HG02763 (cell line): ENCODE measurements around the gene CACNB4.
"Not testable (repeated sequence)": the region's sequence is repeated elsewhere in the genome, so short reads cannot be mapped to it uniquely, and the experiment has no call there.

Source experiments
- ATAC-seq: cut with Tn5 transposase; IDR thresholded peaks from one replicate; pipeline ENCODE4 v1.9.1; 2021; ENCODE audit warnings: mild to moderate bottlenecking, moderate library complexity; ENCODE audit not compliant: unreplicated experiment

Gene CACNB4

DNA sequence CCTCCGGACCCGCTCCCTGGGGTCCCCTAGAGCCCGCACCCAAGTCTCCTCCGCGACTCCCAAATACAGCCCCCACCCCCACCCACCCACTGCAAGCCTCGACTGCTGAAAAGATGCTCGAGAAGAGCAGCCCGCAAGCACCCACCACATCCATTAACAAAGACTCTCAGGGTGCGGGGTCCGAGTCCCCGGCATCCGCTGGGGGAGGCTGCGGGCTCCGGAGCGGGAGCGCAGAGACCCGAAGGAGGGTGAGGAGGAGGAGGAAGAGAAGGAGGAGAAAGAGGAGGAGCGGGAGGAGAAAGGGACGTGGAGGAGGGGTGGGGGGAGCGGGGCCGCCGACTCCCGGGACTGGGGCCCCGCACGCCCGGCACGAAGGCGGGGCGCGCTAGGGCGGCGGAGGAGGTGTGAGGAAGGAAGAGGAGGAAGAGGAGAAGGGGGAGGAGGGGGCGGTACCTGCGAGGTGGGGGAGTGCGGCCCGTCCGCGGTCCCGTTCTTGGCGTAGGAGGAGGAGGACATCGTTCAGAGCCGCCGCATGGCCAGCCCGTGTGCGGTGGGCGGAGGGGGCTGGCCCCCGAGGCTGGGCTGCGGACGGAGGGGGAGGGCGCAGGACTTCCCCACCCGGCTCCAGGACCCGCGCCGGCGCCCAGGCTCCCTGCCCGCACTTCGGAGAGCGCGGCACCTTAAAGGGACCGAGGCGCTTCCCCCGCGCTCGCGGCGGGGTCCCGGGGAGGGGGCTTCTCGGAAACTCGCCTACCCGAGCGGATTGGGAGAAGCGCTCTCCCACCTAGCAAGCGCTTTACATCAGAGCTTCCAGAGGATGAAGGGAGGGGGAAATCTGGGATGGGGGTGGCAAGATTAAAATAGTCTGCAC lies at the start of gene CACNB4:
CACNB4 (minus strand) TSS at position 549 of the 871 bp plus-strand sequence.
- no peak for ATAC-seq

DNA sequence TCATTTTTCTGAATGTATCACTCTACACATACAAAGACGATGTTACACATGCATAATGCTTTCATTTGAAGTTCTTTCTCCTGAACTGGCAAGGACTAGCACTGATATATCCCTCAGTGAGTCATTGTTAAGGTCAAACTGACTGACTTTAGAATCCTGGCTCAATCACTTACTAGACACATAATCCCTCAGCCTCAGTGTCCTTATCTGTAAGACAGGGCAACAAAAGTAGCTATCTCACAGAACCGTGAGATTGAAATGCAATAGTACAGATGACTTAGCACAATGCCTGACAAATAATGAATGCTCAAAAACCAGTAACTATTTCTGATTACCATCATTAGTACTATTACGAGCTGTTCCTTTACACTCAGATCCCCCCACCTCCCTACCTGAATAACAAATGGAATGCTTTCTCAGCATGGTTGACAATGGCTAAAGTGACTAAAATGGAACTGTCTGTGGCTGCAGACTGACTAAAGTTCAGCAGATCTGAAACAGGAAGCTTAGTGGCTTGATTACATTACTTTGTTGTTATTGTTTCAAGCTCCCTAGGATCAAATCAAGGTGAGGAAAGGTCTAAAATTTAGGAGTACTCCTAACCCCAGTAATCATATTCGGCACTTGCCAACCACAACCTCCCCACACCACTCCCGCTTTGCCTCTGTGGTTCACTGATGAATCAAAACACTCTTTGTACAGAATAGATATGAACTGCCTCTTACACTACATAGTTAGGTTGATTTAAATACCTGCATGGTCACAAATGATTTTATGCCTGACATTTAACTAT lies 35.8 kb upstream of the CACNB4 start:
- ATAC-seq: peak; percentile 70

DNA sequence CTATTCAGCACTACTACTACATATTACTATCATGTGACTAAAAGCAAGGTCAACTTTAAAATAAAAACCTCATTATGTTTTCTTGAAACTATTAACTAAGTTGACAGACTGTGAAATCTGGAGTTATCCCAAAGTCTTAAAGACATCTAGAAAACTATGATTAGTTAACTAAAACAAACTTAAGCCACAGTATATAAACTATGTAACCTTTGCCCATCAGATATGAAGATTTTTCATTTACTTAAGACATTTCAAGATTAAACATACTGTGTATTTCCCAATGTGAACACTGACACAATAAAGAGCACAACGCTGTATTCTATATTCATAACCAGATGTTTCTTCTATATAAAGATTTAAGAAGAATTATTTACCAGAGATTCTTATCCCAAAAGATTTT lies 33.5 kb upstream of the CACNB4 start:
- no peak for ATAC-seq

DNA sequence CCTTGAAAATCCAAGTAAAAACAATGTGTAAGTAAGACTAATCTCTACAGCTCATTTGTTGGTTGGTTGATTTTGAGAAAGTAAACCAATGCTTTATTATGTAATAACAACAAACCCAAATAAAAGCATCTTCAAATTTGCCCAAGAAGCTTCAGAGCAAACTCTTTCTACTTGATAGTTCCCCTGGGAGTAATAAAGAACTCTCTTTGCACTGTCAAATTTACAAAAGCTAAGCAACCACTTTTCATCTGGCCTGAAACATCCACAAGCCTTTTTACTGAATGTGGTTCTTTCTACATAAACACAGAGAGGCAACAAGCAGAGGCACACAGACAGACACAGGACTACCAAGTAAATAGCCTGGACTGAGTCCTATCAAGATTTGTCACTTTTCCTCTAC lies 28.8 kb upstream of the CACNB4 start:
- no peak for ATAC-seq

DNA sequence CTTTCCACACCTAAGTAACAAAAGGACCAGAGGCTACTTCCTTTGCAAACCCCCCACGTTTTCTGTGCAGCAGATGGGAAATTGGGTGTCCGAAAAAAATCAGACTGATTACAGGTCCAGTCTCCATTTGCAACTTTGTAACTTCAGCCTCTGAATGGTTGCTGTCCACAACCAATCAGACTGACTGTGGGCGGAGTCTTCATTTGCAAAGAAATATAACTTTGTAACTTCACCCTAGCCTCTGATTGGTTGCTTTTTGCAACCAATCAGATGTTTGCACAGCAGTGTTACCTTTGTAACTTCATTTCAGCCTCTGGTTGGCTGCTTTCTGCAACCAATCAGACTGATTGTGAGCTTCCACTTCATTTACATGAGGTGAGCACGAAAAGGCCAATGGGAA lies 27.8 kb upstream of the CACNB4 start:
- no peak for ATAC-seq

DNA sequence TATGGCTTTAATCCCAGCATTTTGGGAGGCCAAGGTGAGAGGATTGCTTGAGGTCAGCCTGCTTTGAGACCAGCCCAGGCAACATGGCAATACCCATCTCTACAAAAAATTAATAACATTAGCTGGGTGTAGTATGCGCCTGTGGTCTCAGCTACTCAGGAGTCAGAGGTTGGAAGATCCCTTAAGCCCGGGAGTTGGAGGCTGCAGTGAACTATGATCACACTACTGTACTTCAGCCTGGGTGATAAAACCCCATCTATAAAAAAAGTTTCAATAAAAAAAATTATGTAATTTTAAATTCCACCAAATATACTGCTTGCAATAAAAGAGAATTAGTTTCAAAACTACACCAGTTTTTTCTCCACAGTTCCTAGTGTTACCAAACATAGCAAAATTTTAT lies 23.3 kb upstream of the CACNB4 start:
- ATAC-seq: no peak

DNA sequence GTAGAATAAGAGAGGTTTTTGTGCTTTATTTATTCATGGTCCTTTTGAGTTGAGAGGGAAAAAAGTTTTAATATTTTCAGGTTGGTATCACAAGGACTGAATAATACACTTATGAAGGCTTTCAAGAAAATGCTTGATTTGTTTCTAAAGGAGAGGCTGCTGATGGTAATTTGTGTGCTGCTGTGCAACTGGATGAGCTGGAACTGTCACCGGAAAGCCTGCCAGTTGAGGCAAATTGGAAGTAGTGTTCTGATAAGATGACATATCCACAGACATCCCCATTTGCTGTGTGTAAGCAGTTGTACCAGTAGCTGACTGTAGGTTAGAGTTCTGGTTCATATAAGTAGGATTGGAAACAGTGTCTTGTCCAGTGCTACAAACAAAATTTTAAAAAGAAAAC lies 21.6 kb upstream of the CACNB4 start:
- no peak for ATAC-seq

DNA sequence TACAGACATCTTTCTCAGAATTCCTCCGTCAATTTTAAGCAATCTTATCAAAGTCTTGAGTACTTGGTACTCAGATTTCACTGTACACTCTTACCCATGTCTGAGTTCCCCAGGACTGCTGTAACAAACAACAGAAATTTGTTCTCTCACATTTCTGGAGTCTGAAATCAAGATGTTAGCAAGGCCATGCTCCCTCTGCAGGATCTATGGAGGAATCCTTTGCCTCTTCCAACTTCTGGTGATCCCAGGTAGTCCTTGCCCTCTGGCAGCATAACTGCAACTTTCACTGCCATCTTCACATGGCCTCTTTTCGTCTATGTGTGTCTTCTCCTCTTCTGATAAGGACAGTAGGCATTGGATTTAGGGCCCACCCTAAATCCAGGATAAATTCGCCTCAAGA lies 17.1 kb upstream of the CACNB4 start:
- no peak for ATAC-seq

DNA sequence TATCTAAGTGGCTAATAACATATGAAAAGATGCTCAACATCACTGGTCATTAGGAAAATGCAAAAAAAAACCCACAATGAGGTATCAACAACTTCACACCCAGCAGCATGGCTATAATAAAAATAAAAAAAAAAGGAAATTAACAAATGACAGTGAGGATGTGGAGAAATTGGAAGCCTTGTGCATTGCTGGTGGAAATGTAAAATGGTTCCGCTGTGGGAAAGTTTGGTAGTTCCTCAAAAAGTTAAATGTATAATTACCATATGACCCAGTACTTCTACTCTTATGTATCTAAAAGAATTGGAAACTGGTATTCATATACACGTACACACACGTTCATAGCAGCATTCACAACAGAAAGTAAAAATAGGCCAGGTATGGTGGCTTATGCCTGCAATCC lies 15.5 kb upstream of the CACNB4 start:
- no peak for ATAC-seq

DNA sequence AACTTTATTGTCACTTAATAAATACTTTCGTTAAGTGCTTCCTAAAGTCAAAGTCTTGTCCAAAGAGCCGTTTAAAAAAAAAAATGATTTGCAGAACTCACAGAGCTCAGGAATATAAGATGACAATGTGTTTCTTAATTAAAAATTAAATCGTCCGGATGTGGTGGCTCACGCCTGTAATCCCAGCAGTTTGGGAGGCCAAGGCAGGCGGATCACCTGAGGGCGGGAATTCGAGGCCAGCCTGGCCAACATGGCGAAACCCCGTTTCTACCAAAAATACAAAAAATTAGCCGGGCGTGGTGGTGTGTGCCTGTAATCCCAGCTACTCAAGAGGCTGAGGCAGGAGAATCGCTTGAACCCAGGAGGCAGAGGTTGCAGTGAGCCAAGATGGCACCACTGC lies 8.3 kb upstream of the CACNB4 start:
- not testable (repeated sequence) for ATAC-seq

DNA sequence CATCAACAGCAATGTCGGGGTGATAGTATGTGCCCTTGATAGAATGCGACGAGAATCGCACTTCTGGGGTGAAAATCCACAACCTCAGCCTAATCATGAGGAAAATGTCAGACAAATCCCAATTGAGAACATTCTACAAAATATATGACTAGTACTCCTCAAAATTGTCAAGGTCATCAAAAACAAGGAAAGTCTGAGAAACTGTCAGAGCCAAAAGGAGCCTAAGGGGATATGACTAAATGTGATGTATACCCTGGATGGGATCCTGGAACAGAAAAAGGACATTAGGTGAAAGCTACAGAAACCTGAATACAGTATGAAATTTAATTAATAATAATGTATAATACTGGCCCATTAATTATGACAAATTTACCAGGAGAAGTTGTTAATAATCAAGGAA lies 7.6 kb upstream of the CACNB4 start:
- no peak for ATAC-seq

DNA sequence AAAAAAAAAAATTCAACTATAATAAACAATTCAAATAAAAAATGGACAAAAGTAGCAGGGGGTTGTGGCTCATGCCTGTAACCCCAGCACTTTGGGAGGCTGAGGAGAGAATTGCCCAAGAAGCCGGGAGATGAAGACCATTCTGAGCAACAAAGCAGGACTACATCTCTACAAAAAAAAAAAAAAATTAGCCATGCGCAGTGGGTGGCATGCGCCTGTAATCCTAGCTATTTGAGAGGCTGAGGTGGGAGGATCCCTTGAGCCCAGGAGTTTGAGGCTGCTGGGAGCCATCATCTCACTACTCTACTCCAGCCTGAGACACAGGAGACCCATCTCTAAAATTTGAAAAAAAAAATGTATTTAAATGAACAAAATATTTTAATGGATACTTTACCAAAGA lies 4.4 kb upstream of the CACNB4 start:
- no peak for ATAC-seq

DNA sequence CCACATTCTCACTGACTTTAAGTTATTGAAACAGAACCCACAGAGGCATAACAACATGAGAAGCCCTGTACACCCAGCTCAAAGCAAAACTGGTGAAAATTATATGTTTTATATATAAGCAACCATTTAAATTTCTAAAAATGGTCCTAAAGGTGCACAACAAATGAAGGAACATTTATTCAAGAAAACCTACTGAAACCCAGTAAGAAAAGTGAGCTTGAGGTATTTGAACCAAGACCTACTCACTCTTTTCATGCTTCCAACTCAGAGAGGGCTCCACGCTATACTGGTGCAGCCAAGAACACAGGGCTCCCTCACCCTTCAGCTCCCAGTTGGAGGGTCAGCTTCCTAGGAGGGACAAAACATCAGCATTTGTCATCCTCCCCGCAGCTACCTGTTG lies 2.1 kb upstream of the CACNB4 start:
- ATAC-seq: no peak

DNA sequence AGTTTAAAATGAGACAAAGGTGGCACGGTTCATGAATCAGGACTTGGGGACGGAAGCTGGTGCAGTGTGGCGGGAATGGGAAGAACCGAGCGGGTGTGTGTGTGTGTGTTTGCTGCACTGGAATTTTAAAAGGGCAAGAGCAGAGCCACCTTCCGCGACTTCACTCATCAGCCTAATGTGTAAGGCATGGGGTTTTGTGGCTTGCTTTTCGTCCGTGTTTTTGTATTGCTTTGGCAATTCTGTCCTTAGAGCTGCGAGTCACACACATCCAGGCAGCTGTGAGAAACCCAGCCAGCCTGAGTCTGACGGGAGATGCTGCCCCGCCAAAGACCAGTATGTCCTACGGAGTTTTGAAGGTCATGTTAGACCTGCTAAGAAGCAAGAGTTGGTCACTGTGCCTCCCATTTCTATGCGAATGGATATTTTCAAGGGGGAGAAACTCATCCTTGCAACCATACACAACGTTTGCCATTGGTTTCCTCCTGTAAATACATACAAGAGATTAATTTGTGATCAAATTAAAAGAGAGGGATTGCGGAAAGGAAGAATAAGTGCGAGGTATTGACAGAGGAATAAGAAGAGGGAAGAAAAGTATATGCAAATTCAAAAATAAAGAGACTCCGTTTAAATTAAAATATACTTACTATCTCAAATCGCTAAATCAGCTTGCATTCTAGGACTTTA lies 665 bp upstream of the CACNB4 start:
- no peak for ATAC-seq

DNA sequence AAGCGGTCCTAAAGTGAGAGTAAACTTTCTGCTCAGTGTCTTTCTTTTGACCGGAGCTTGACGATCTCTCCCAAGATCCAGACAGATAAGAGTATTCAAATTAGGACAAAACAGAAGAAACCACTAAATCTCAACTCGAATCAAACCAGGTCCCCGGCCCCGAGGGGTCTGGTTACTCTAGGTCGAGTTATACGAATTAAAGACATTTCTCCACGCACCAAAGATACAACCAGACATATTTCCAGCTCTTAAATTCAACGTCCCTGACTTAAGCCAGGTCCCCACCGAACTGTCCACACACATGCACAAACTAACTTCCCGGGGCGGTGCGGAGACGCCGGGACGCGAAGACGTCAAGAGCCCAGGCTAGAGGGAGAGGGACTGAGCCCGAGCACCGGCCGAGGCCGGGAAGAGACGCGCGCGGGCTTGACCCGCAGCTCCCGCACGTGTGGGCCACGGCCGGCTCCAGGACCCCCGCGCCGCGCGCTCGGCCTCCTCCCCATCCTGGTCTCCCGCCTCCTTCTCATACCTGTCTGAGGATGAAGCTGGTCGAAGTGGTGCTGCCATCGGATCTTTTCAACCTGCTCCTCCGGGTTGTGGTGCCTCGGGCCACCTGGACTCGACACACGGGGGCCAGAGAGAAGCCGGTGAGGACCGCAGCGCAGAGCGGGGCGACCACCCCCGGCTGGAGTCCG lies 896 bp downstream of the CACNB4 start:
- no peak for ATAC-seq

DNA sequence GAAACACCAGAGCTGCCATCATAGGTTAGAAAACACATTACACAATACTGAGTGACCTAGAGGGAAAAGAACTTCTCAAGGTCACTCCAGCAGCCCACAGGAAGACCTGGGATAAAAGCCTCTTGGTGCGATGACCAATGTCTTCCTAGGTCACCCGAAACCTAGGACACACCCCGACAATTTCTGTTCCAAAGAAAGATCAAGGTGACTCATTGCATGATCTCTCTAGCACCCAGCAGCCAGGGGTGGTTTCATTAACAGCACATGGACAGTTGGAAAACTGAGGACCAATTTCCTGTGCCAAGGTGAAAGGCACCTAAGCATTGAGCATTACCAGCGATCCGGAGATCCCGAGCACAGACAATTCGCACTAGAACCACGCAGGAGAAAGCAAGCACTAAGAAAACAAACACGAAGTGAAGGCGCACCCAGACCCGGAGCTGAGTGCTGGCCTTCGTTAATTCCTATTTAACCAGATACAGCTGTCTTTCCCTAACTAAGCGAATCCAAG lies 1.5 kb downstream of the CACNB4 start:
- no peak for ATAC-seq

DNA sequence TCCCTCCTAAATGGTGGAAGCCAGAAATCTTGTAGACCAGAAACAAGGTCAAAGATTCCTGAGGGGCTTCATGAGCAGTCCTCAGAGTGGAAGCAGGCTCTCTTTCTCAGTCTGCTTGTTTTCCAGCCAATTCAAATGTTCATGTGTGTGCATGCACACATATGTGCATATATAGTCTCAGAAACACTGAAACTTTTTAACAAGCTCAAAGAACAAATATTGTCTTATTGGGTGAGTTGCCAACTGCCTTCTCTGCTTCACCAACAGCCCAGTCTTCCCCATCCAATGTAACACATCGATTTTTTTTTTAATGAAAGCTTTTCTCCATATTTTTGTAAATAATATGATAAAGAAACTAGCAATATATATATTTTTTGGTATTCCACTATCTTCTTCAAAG lies 3.7 kb downstream of the CACNB4 start:
- ATAC-seq: no peak

DNA sequence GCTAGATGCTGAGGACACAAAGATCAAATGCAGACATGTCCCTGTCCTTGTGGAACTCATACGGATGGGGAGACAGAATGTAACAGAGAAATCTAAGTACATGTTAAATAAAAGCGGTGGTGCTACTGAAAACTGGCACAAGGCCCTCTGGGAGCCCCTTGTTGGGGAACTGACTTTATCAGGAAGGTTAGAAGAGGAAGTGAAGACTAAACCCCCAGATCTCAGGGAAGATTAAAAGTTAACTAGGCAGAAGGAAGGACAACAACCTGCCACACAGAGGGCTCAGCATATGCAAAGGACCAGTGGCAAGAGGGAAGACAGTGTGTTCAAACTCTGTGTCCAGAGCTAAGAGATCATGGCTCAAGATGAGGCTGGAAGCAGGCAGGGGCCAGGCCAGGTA lies 4.8 kb downstream of the CACNB4 start:
- no peak for ATAC-seq

DNA sequence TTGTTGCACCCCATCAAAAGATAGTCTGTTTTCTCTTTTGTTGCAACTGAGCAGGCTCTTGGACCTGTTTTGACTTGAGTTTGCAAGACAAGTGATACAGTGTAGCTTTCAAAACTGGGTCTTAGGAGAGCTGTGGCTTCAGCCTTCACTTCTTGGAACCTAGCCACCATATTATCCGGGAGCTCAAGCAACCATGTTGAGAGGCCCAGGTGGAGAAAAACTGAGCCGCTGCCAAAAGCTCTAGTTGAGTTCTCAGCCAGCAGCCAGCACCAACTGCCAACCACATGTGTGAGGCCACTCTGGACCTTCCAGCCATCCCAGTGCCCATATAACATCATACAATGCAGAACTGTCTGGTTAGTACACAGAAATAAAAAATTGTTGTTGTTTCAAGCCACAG lies 5.4 kb downstream of the CACNB4 start:
- no peak for ATAC-seq

DNA sequence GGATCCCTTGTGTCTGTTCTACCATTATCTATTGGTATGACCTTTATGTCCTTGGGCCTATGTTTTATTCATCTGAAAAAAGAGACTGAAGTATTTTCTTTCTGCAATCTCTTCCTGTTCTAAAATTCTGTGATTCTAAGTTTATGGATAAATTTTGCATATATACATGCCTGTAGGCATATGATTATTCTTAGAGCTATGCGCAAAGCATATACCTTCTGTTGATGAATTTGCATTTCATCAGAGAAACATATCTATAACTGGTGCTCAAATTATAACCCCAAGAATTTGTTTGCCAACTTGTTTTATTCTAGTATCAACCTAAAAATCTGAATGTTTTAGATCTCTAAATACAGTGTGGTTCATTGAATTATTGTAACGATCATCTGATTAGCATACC lies 6.7 kb downstream of the CACNB4 start:
- no peak for ATAC-seq

DNA sequence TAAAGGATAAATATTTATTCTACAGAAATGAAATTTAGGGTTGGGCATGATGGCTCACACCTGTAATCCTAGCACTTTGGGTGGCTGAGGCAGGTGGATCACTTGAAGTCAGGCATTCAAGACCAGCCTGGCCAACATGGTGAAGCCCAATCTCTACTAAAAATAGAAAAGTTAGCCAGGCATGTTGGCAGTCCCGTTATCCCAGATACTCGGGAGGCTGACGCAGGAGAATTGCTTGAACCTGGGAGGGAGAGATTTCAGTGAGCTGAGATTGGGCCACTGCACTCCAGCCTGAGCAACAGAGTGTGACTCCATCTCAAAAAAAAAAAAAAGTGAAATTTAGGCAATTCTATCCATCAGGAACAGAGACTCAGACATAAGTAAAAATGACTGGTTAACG lies 8.1 kb downstream of the CACNB4 start:
- not testable (repeated sequence) for ATAC-seq
